Spleen (tissue), 7 donors: ENCODE data around the gene RMC1.

Experiments
- CTCF ChIP-seq, 11 experiments: fragments of 200-600 bp in 7 of 11; fragments of 450-650 bp in 4 of 11; sonication (generic) in 4 of 11; IDR thresholded peaks in 8 of 11; conservative IDR thresholded peaks in 3 of 11; 1 replicate in 7 of 11; 2 replicates in 4 of 11; pipeline versions ENCODE4 v1.4.0 to v1.8.0; 2016 to 2021; ENCODE audit warnings: antibody characterized with exemption in 11 of 11, inconsistent platforms in 4 of 11, mild to moderate bottlenecking in 1 of 11
- POLR2A ChIP-seq, 3 donors: fragments of 450-650 bp; IDR thresholded peaks; one replicate each; pipeline ENCODE4 v1.5.1; 2017; ENCODE audit warnings: antibody characterized with exemption in 3 of 3, mild to moderate bottlenecking in 1 of 3
- POLR2AphosphoS5 ChIP-seq, 3 donors: sonication (generic); formaldehyde crosslinking; IDR thresholded peaks; one replicate each; pipeline ENCODE4 v1.5.1; 2017; ENCODE audit warnings: antibody characterized with exemption in 3 of 3
- donor health status: DM: no; HTN: no; CAD: no; lungs with moderate emphysema.
- donor health status: DM: no; HTN: no; CAD: no.
- donor health status: DM: no; HTN: no; CAD: no.

- TF ChIP-seq CTCF (IDR thresholded peaks at IDR 0.05 in 8 of 11, conservative IDR thresholded peaks at IDR 0.05 in 3 of 11) (no peak), POLR2AphosphoS5 (IDR thresholded peaks at IDR 0.05) (no peak), POLR2A (IDR thresholded peaks at IDR 0.05) (no peak)
These were observed 4.0 kb upstream of the RMC1 start for GRCh38 chr18:23499291-23499781.
